Measurements from ENCODE around the gene DLK1. TPM values are rescaled to one million over a fixed set of nuclear protein-coding genes. Genes with fewer than 3 reads are reported as not detected.

Gene DLK1
- polyA plus RNA-seq, 2 of the 4 experiments (the other 2 are of a cell fraction): 0.06 TPM; not detected in 1

DNA sequence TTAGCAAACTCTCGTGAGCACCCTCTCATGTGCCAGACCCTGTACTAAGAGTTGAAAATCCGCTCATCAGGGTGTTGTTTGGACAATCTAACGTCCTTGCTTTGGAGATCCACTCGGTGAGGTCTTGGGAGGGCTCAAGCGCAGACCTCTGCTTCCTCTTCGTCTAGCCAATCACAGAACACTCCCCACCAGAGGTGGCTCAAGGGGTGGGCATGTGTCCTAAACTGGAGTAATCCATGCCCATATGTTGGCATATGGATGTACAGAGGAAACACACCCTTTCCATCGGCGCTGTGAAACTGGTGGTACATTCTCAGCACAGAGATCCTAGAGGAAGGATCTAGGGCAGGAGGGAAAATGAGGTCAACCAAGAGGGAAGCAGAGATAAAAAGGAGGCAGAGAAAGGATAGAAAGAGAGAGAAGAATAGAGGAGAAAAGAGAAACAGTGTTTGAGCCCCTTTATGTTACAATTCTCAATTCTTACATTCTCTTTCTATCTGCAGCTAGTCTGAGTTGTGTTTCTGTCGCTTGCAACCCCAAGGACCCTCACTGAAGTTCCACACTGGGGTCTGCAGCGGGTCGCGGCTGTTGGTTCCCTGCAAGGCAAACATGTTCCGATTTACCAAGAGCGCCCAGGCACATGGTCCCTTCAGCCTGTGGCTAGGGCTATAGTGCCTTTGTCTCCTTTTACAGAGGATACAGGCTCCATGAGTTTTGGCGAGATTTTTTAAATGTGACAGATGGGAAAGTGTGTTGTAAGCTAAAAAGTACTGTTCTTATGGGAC lies 40.5 kb downstream of the DLK1 start:
- ChIA-PET CTCF (no interaction called here), POLR2A (no interaction called here)
- 46% methylated on average over 15 of the region's 15 CpGs for WGBS (ENCODE audit: missing lambda C conversion rate)
- DNase-seq (ENCODE audit: low read depth in 1 of 2, low spot score in 1 of 2) (no peak), ATAC-seq (no peak), FAIRE-seq (no peak)
- no peak overlapping the region for H3K4me3 ChIP-seq
- peaks cover 5% of the 10 kb centered on the region; the same call in 2 of the 3 replicates for H3K9me3 ChIP-seq
- H3K27ac ChIP-seq: no peak overlapping the region
- H3K4me1 ChIP-seq: peaks cover 5% of the 10 kb centered on the region; the same call in 2 of the 3 replicates
- H3K4me2 ChIP-seq: no peak overlapping the region
- no peak for TF ChIP-seq FOSB (CRISPR knock-in tag; IDR thresholded peaks at IDR 0.05)
- TF ChIP-seq, protein P1, sequence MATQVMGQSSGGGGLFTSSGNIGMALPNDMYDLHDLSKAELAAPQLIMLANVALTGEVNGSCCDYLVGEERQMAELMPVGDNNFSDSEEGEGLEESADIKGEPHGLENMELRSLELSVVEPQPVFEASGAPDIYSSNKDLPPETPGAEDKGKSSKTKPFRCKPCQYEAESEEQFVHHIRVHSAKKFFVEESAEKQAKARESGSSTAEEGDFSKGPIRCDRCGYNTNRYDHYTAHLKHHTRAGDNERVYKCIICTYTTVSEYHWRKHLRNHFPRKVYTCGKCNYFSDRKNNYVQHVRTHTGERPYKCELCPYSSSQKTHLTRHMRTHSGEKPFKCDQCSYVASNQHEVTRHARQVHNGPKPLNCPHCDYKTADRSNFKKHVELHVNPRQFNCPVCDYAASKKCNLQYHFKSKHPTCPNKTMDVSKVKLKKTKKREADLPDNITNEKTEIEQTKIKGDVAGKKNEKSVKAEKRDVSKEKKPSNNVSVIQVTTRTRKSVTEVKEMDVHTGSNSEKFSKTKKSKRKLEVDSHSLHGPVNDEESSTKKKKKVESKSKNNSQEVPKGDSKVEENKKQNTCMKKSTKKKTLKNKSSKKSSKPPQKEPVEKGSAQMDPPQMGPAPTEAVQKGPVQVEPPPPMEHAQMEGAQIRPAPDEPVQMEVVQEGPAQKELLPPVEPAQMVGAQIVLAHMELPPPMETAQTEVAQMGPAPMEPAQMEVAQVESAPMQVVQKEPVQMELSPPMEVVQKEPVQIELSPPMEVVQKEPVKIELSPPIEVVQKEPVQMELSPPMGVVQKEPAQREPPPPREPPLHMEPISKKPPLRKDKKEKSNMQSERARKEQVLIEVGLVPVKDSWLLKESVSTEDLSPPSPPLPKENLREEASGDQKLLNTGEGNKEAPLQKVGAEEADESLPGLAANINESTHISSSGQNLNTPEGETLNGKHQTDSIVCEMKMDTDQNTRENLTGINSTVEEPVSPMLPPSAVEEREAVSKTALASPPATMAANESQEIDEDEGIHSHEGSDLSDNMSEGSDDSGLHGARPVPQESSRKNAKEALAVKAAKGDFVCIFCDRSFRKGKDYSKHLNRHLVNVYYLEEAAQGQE (IDR thresholded peaks at IDR 0.05): no peak
- TF ChIP-seq, protein P2, sequence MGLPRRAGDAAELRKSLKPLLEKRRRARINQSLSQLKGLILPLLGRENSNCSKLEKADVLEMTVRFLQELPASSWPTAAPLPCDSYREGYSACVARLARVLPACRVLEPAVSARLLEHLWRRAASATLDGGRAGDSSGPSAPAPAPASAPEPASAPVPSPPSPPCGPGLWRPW (IDR thresholded peaks at IDR 0.05): no peak
- TF ChIP-seq, protein P3, sequence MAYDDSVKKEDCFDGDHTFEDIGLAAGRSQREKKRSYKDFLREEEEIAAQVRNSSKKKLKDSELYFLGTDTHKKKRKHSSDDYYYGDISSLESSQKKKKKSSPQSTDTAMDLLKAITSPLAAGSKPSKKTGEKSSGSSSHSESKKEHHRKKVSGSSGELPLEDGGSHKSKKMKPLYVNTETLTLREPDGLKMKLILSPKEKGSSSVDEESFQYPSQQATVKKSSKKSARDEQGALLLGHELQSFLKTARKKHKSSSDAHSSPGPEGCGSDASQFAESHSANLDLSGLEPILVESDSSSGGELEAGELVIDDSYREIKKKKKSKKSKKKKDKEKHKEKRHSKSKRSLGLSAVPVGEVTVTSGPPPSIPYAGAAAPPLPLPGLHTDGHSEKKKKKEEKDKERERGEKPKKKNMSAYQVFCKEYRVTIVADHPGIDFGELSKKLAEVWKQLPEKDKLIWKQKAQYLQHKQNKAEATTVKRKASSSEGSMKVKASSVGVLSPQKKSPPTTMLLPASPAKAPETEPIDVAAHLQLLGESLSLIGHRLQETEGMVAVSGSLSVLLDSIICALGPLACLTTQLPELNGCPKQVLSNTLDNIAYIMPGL (CRISPR knock-in tag; IDR thresholded peaks at IDR 0.05; ENCODE audit: borderline replicate concordance): no peak
- no peak for TF ChIP-seq HOXB5 (CRISPR knock-in tag; IDR thresholded peaks at IDR 0.05)
- TF ChIP-seq, protein P4, sequence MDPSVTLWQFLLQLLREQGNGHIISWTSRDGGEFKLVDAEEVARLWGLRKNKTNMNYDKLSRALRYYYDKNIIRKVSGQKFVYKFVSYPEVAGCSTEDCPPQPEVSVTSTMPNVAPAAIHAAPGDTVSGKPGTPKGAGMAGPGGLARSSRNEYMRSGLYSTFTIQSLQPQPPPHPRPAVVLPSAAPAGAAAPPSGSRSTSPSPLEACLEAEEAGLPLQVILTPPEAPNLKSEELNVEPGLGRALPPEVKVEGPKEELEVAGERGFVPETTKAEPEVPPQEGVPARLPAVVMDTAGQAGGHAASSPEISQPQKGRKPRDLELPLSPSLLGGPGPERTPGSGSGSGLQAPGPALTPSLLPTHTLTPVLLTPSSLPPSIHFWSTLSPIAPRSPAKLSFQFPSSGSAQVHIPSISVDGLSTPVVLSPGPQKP (IDR thresholded peaks at IDR 0.05; ENCODE audit: low read depth, low read length): no peak

DNA sequence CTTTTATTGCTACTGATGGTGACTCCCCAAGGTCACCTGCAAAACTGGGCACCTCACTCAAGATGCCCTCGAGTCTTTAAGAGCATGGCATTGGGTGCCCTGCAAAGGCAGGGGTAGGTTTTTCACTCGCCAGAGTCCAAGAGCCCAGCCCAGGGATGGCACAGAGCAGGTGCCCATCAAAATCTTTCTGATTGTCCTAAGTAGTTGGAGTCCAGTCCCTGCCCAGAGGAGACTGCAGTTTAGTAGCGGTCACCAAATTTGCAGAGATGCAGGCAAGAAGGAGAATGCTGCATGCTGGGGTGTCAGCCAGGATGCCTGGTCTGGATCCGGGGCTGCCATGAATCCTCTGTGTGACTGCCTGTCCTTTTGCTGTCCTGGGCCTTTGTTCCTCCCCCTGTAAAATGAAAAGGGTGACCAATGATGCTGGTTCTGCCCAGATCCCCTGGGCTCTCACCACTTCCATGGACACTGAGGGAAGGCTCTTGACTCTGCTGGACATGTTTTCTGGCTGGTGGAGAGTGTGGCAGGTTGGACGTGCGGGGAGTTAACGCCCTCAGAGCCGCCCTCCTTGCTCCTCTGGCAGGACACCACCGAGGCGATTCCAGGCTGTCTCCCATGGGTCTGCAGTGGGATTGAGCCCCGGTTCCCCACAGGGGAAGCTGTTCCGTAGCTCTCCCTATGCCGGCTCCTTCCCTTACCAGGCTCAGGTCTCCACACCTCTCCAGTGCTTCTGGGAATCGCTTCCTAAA lies 41.3 kb downstream of the DLK1 start:
- Histone ChIP-seq H3K27ac (no peak overlapping the region), H3K4me2 (no peak overlapping the region), H3K4me3 (no peak overlapping the region), H3K4me1 (no peaks in the 10 kb centered on the region), H3K9me3 (peaks cover 2% of the 10 kb centered on the region; the same call in 2 of the 3 replicates)
- POLR2A ChIA-PET: no interaction called here
- CTCF ChIA-PET: interaction anchor here (1.6 kb wide), 1 partner anchor 53 kb away, joined by 4 read pairs; no protein-coding TSS in a partner anchor
- FAIRE-seq (no peak), DNase-seq (ENCODE audit: low read depth in 1 of 2, low spot score in 1 of 2) (no peak), ATAC-seq (no peak)
- 59% methylated on average over 14 of the region's 14 CpGs for WGBS (ENCODE audit: missing lambda C conversion rate)
- TF ChIP-seq, protein P3 (CRISPR knock-in tag; IDR thresholded peaks at IDR 0.05; ENCODE audit: borderline replicate concordance): no peak
- TF ChIP-seq, protein P5, sequence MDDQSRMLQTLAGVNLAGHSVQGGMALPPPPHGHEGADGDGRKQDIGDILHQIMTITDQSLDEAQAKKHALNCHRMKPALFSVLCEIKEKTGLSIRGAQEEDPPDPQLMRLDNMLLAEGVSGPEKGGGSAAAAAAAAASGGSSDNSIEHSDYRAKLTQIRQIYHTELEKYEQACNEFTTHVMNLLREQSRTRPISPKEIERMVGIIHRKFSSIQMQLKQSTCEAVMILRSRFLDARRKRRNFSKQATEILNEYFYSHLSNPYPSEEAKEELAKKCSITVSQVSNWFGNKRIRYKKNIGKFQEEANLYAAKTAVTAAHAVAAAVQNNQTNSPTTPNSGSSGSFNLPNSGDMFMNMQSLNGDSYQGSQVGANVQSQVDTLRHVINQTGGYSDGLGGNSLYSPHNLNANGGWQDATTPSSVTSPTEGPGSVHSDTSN (IDR thresholded peaks at IDR 0.05): no peak
- TF ChIP-seq ZSCAN20 (CRISPR knock-in tag; IDR thresholded peaks at IDR 0.05): no peak
- TF ChIP-seq TFCP2L1 (CRISPR knock-in tag; IDR thresholded peaks at IDR 0.05): no peak

Data from A549 (cell line).